ENCODE results near the gene GNB4. TPM values are rescaled to one million over a fixed set of nuclear protein-coding genes. Genes with fewer than 3 reads are reported as not detected.

The GNB4 gene
- 1 to 10 TPM; 3.6 to 8.3 TPM for total RNA-seq
- long read RNA-seq, full-length matches to known transcripts = 2 of 8 reads
- long read RNA-seq, partial matches to known transcripts = 1 of 8 reads
- long read RNA-seq, other reads (novel, unspliced or antisense) = 5 of 8 reads

GRCh38 chr3:179451265-179452175 lies at the start of gene GNB4:
Gene GNB4, minus strand, starts transcription at chr3:179451470. Its CDS starts 25,270 bp downstream, at chr3:179426200.
- ATAC-seq = peak; percentile 93
- intact Hi-C loops (cut with DNase I, micrococcal nuclease) = no loop called here

DNA sequence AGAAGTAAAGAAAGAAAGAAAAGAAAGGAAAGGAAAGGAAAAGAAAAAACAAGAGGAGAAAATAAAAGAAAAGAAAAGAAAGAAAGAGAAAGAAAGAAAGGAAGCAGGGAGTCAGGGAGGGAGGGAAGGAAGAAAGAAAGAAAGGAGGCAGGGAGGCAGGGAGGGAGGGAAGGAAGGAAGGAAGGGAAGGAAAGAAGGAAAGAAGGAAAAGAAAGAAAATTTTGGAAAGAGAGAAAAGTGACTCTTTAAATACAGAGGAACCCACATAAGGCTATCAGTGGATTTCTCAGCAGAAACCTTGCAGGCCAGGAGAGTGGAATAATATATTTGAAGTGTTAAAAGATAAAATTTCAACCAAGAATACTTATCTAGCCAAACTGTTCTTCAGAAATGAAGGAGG lies 44.2 kb upstream of the GNB4 start:
- no peak for ATAC-seq
- no peak for DNase-seq
- intact Hi-C loops (cut with DNase I, micrococcal nuclease) = no loop called here

More at GRCh38 chr3:179451265-179452175, at the start of gene GNB4:
- DNase-seq = peak; percentile 53 to 68

- intact Hi-C loops (cut with DNase I, micrococcal nuclease) = no loop called here
- DNase-seq (no peak), ATAC-seq (no peak)
Observed at GRCh38 chr3:179493260-179493659, 42.0 kb upstream of the GNB4 start.

DNA sequence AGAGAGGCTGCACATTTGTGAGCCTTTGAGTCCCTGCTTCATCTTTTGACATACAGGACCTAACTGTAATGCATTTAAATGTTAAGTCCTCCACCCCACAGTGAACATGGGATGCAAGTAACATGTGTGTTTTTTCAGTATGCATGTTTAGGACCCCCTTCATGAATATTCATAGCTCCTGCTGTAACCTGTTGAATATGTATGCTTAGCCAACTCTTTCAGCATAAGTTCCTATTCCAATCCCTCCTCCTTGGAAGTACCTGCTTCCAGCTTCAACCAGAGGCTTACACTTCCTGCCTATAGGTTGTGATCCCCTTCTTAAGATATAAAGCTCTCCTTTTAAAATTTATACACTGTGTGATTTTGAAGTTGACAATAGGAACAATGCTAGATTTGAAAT lies 36.9 kb upstream of the GNB4 start:
- DNase-seq (no peak), ATAC-seq (no peak)
- intact Hi-C loops (cut with DNase I, micrococcal nuclease) = no loop called here

- ATAC-seq (no peak), DNase-seq (no peak)
- intact Hi-C loops (cut with DNase I, micrococcal nuclease) = no loop called here
Observed at GRCh38 chr3:179486806-179487205, 35.5 kb upstream of the GNB4 start.

- intact Hi-C loops (cut with DNase I, micrococcal nuclease) = no loop called here
- no peak for DNase-seq
- no peak for ATAC-seq
Observed at GRCh38 chr3:179482857-179483256, 31.6 kb upstream of the GNB4 start.

DNA sequence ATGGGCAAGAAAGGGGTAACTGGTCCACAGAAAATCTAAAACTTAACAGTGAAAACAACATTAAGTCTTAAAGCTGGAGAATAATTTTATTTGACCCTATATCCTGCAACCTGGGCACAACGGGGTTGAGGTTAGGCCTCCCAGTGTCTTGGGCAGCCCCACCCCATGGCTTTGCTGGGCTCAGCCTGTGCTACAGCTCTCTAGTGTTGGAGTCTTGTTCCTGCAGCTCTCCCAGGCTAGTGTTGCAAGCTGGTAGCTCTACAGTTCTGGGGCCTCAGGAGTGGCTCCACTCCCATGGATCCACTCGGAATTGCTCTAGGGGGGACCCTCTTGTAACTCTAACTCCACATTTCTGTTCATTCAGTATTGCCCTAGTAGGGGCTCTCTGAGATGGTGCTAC lies 24.9 kb upstream of the GNB4 start:
- ATAC-seq (no peak), DNase-seq (no peak)
- intact Hi-C loops (cut with DNase I, micrococcal nuclease) = no loop called here

DNA sequence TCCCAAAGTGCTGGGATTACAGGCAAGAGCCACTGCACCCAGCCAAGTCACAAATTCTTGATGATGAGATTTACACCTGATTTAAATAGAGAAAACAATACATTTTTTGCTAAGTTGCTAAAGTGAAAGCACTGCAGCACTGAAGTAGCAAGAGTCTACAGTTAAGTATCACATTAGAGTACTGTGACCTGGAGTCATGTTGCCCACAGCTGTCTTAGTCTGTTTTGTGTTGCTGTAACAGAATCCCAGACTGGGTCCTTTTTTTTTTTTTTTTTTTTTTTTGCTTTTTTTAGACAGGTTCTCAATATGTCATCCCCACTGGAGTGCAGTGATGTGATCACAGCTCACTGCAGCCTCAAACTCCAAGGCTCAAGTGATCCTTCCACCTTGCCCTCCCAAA lies 23.2 kb upstream of the GNB4 start:
- ATAC-seq = no peak
- intact Hi-C loops (cut with DNase I, micrococcal nuclease) = no loop called here
- DNase-seq = no peak

- ATAC-seq = no peak
- intact Hi-C loops (cut with DNase I, micrococcal nuclease) = no loop called here
Observed at GRCh38 chr3:179473565-179473964, 22.3 kb upstream of the GNB4 start.

DNA sequence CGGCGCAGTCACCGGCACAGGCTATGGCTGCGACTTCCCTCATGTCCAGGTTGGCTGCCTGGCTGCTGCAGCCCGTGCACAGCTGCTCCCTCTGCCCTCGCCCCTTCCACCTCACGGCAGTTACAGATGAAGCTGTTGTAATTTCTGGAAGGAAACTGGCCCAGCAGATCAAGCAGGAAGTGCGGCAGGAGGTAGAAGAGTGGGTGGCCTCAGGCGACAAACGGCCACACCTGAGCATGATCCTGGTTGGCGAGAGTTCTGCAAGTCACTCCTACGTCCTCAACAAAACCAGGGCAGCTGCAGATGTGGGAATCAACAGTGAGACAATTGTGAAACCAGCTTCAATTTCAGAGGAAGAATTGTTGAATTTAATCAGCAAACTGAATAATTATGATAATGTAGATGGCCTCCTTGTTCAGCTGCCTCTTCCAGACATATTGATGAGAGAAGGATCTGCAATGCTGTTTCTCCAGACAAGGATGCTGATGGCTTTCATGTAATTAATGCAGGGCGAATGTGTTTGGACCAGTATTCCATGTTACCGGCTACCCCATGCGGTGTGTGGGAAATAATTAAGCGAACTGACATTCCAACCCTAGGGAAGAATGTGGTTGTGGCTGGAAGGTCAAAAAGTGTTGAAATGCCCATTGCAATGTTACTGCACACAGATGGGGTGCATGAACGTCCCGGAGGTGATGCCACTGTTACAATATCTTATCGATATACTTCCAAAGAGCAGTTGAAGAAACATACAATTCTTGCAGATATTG lies 13.2 kb upstream of the GNB4 start:
- no peak for DNase-seq
- no peak for ATAC-seq
- intact Hi-C loops (cut with DNase I, micrococcal nuclease) = no loop called here

More at GRCh38 chr3:179473565-179473964, 22.3 kb upstream of the GNB4 start:
- no peak for DNase-seq

DNA sequence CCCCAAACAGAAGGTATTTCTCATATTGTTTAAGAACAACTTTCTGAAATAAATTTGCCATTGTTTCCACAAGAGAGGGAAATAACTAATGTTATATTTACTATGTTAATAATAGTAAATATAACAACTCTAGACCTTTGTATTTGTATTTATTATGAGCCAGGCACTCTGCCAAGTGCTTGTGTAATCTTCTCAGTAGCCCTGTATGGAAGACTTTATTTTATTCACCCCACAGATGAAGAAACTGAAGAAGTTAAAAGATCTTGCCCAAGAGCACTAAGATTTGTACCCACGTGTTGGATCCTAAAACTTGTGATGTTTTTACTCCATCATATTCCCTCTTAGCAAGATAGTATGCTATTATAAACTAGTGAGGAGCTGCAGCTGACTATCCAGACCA lies 12.0 kb upstream of the GNB4 start:
- ATAC-seq (no peak), DNase-seq (no peak)
- intact Hi-C loops (cut with DNase I, micrococcal nuclease) = no loop called here

- ATAC-seq = no peak
- intact Hi-C loops (cut with DNase I, micrococcal nuclease) = no loop called here
- DNase-seq = no peak
Observed at GRCh38 chr3:179460260-179460659, 9.0 kb upstream of the GNB4 start.

DNA sequence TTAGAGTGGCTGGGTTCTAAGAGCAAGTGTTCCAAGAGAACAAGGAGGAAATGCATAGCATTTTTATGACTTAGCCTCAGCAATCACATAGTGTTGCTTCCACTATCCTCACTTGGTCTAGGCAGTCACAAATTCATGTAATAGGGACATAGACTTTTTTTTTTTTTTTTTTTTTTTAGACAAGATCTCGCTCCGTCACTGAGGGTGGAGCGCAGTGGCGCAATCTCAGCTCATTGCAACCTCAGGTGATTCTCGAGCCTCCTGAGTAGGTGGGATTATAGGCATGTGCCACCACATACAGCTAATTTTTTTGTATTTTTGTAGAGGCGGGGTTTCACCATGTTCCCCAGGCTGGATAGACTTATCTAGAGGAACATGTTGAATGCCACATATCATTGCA lies 4.7 kb upstream of the GNB4 start:
- ATAC-seq (no peak), DNase-seq (no peak)
- intact Hi-C loops (cut with DNase I, micrococcal nuclease) = no loop called here

DNA sequence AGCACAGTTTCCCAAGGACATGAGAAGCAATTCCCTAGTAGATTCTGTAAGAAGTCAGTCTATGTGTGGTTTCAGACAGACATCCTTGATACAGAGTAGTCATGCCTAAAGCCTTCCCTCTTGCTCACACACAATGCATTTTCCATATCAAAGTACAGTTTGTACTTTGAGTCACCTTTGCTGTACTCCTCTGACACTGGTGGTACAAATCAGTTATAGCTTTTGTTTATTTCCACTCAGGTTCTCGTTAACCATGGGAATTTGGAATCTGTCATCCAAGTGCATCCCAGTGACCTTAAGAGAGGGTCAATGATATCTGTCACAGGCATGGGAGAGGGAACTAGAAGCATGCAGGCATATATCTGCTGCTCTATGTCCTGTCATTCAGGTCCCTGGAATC lies 3.6 kb upstream of the GNB4 start:
- intact Hi-C loops (cut with DNase I, micrococcal nuclease) = no loop called here
- no peak for ATAC-seq
- DNase-seq = no peak

DNA sequence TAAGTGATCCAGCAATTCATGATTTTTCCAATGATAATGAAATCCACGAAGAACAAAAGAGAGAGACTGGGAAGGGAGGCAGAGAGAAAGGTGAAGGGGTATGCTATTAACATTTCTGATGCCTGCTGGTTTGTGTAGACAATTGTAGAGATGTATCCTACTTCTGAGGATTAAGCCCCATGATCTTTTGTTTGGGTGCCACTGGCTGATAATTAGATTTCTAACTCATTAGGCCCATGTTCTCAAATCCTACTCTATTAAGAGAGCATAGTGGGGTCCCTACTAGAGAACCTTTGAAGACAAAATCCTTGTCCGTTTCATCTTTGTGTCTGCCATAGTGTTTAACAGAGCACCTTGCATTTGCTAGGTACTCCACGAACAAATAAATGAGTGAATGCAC lies 2.7 kb upstream of the GNB4 start:
- no peak for DNase-seq
- intact Hi-C loops (cut with DNase I, micrococcal nuclease) = no loop called here
- no peak for ATAC-seq

- intact Hi-C loops (cut with DNase I, micrococcal nuclease) = no loop called here
- DNase-seq = no peak
- ATAC-seq = no peak
Observed at GRCh38 chr3:179452872-179453271, 1.6 kb upstream of the GNB4 start.

- DNase-seq (no peak), ATAC-seq (no peak)
- intact Hi-C loops (cut with DNase I, micrococcal nuclease) = no loop called here
Observed at GRCh38 chr3:179452176-179452564, 900 bp upstream of the GNB4 start.

DNA sequence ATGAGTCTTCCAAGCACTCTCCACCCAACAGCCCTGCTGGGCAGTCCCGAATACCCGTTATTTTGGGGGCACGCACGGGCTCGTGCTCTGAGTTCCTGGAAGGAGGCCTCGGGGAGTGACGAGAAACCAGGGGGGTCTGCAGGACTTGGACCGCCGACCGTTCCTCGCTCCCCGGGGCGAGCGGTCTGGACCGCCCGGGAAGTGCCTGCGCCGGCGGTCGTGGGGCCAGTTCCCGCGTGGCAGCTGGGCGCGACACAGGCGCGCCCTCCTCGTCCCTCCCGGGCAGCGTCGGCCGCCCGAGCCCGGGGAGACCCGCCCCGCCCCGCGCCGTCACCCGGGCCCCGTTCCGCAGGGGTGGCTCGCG lies 387 bp downstream of the GNB4 start:
- peak; percentile 55 for ATAC-seq
- intact Hi-C loops (cut with DNase I, micrococcal nuclease) = no loop called here
- no peak for DNase-seq

- no peak for ATAC-seq
- no peak for DNase-seq
- intact Hi-C loops (cut with DNase I, micrococcal nuclease) = no loop called here
Observed at GRCh38 chr3:179450261-179450701, 989 bp downstream of the GNB4 start.

- ATAC-seq (no peak), DNase-seq (no peak)
Observed at GRCh38 chr3:179449636-179450035, 1.6 kb downstream of the GNB4 start.

More at GRCh38 chr3:179449636-179450035, 1.6 kb downstream of the GNB4 start:
- intact Hi-C loops (cut with DNase I, micrococcal nuclease) = no loop called here
